Measurements from ENCODE around the gene NRG2. TPM values are rescaled to one million over a fixed set of nuclear protein-coding genes. Genes with fewer than 3 reads are reported as not detected.
A peak's percentile ranks its signal among the peaks of the same experiment; 100 is the strongest.

Gene NRG2
- total RNA-seq, 3 donors from 2014 or later, result 5.9 to 16.5 (median 7.2) TPM

DNA sequence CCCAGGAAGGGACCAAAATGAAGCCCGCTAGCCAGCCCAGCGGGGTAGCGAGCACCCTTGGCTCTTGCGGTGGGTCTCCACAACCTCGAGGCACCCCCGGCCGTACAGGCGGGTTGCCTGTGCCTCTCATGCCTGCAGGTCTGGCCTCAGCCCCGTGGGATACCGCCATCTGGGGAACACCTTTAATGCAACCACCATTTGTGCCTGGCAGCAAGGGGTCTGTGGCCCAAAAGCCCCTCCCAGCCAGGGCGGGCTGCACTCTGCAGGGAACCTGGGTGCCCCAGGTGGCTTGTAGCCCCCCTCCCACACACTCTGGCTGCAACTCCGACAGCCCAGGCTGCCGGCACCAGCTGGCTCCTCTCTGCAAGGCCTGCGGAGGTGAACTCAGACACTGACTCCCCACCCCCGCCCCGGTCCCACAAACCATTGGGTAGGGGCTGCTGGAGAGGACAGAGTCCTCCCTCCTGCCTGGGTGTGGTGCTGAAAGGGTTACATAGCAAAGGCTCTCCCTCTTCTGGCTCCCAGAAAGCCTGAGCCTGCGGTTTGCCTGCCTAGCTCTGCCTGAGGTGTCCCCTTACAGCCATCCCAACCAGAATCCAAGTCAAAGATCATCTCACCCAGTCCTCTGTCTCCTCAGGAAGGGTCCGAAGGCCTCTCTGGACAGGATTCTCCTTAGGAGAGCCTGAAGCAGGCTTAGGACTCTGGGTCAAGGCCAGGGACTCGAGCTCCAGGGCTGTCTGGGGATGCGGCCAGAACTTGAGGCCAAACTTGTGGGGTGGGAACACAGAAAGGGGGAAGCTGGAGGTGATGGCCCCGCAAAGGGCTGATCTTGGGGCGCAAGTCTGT lies 138.1 kb downstream of the NRG2 start:
- Histone ChIP-seq H3K36me3 (no peaks in the 10 kb centered on the region), H3K4me1 (no peaks in the 10 kb centered on the region), H3K4me3 (peak overlapping the region; percentile 41 to 85 (median 69)), H3K27ac (peak overlapping the region; percentile 6 to 26), H3K27me3 (no peaks in the 10 kb centered on the region), H3K9me3 (no peaks in the 10 kb centered on the region)
- intact Hi-C loops (cut with DNase I; ENCODE audit: low total_unique reads), result loop anchor here (5.0 kb wide), 1 partner anchor 42 kb away; no protein-coding TSS in a partner anchor
- TF ChIP-seq POLR2AphosphoS5 (IDR thresholded peaks at IDR 0.05) (no peak), POLR2A (IDR thresholded peaks at IDR 0.05) (no peak)
- TF ChIP-seq, protein P1, sequence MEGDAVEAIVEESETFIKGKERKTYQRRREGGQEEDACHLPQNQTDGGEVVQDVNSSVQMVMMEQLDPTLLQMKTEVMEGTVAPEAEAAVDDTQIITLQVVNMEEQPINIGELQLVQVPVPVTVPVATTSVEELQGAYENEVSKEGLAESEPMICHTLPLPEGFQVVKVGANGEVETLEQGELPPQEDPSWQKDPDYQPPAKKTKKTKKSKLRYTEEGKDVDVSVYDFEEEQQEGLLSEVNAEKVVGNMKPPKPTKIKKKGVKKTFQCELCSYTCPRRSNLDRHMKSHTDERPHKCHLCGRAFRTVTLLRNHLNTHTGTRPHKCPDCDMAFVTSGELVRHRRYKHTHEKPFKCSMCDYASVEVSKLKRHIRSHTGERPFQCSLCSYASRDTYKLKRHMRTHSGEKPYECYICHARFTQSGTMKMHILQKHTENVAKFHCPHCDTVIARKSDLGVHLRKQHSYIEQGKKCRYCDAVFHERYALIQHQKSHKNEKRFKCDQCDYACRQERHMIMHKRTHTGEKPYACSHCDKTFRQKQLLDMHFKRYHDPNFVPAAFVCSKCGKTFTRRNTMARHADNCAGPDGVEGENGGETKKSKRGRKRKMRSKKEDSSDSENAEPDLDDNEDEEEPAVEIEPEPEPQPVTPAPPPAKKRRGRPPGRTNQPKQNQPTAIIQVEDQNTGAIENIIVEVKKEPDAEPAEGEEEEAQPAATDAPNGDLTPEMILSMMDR (IDR thresholded peaks at IDR 0.05), result no peak
- no peak for DNase-seq (ENCODE audit: low spot score in 2 of 2)

- H3K27ac ChIP-seq, result peak overlapping the region; percentile 6 to 26
- no peaks in the 10 kb centered on the region for H3K27me3 ChIP-seq
- peak overlapping the region; percentile 41 to 85 (median 69) for H3K4me3 ChIP-seq
- no peak for DNase-seq (ENCODE audit: low spot score in 2 of 2)
- no peaks in the 10 kb centered on the region for H3K36me3 ChIP-seq
- no peaks in the 10 kb centered on the region for H3K9me3 ChIP-seq
- H3K4me1 ChIP-seq, result no peaks in the 10 kb centered on the region
- intact Hi-C loops (cut with DNase I; ENCODE audit: low total_unique reads), result no loop called here
- TF ChIP-seq POLR2AphosphoS5 (IDR thresholded peaks at IDR 0.05) (no peak), POLR2A (IDR thresholded peaks at IDR 0.05) (no peak)
- TF ChIP-seq, protein P1 (IDR thresholded peaks at IDR 0.05), result no peak
Measured at GRCh38 chr5:139904566-139904815, 138.6 kb downstream of the NRG2 start.

- Histone ChIP-seq H3K4me1 (no peaks in the 10 kb centered on the region), H3K36me3 (no peaks in the 10 kb centered on the region), H3K4me3 (peak overlapping the region; percentile 41 to 85 (median 69)), H3K27me3 (no peaks in the 10 kb centered on the region), H3K9me3 (no peaks in the 10 kb centered on the region), H3K27ac (peak overlapping the region; percentile 16 to 26)
- no peak for DNase-seq (ENCODE audit: low spot score in 2 of 2)
- TF ChIP-seq, protein P1 (IDR thresholded peaks at IDR 0.05), result no peak
- no peak for TF ChIP-seq POLR2AphosphoS5 (IDR thresholded peaks at IDR 0.05)
- no peak for TF ChIP-seq POLR2A (IDR thresholded peaks at IDR 0.05)
- intact Hi-C loops (cut with DNase I; ENCODE audit: low total_unique reads), result no loop called here
Measured at GRCh38 chr5:139903795-139904565, 139.1 kb downstream of the NRG2 start.

DNA sequence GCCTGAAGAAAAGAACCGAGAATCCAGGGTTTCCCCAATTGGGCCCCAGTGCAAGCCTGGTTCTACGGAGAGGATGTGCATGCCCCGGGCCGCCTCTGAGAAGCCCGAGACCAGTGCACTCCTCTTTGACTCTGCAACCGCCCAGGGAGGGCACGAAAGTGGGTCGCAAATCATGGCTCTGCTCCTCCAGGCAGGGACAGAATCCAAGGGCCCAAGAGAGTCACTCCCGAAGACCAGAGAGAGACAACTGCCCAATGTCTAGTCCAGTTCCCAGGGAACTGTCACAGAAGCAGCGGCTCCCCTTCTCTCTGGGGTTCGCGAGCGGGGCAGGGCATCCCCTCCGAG lies 139.7 kb downstream of the NRG2 start:
- Histone ChIP-seq H3K4me1 (no peaks in the 10 kb centered on the region), H3K9me3 (no peaks in the 10 kb centered on the region), H3K4me3 (peak overlapping the region; percentile 41 to 85 (median 69)), H3K27ac (peak overlapping the region; percentile 16 to 26), H3K36me3 (no peaks in the 10 kb centered on the region), H3K27me3 (no peaks in the 10 kb centered on the region)
- TF ChIP-seq, protein P1 (IDR thresholded peaks at IDR 0.05), result no peak
- intact Hi-C loops (cut with DNase I; ENCODE audit: low total_unique reads), result no loop called here
- no peak for DNase-seq (ENCODE audit: low spot score in 2 of 2)

GRCh38 chr5:139901986-139902385 lies 141.1 kb downstream of the NRG2 start:
- no peak for DNase-seq (ENCODE audit: low spot score in 2 of 2)
- no peak for TF ChIP-seq POLR2A (IDR thresholded peaks at IDR 0.05)
- TF ChIP-seq, protein P1 (IDR thresholded peaks at IDR 0.05), result no peak
- no peak for TF ChIP-seq POLR2AphosphoS5 (IDR thresholded peaks at IDR 0.05)
- H3K27ac ChIP-seq, result no peak overlapping the region
- H3K27me3 ChIP-seq, result no peaks in the 10 kb centered on the region
- intact Hi-C loops (cut with DNase I; ENCODE audit: low total_unique reads), result no loop called here
- H3K36me3 ChIP-seq, result no peaks in the 10 kb centered on the region
- no peaks in the 10 kb centered on the region for H3K9me3 ChIP-seq
- H3K4me3 ChIP-seq, result peak overlapping the region in 2 of 3 donors; percentile 69 to 85
- H3K4me1 ChIP-seq, result no peaks in the 10 kb centered on the region

Measured in breast epithelium (tissue), 4 donors.